IPS-18c (cell line): ENCODE data around the gene TTC24.
"Not testable (repeated sequence)": the region's sequence is repeated elsewhere in the genome, so short reads cannot be mapped to it uniquely, and the experiment has no call there.

Experiments used
- H3K4me3 ChIP-seq: 2 replicates; pipeline ENCODE4 v1.7.0; 2013; ENCODE audit warnings: low read depth, mild to moderate bottlenecking, low read length, moderate library complexity; ENCODE audit not compliant: insufficient read depth
- H3K9me3 ChIP-seq: one replicate; pipeline ENCODE4 v1.6.1; 2013; ENCODE audit warnings: mild to moderate bottlenecking, low read length, moderate library complexity; ENCODE audit not compliant: control insufficient read depth, insufficient read depth

Gene TTC24

GRCh38 chr1:156592910-156593660, 13.6 kb downstream of the TTC24 start:
- Histone ChIP-seq H3K4me3 (no peak overlapping the region), H3K9me3 (no peaks in the 10 kb centered on the region)

- H3K4me3 ChIP-seq: no peak overlapping the region
Measured at GRCh38 chr1:156593661-156593989, 14.1 kb downstream of the TTC24 start.

GRCh38 chr1:156594190-156594589, 14.7 kb downstream of the TTC24 start:
- H3K4me3 ChIP-seq: no peak overlapping the region
- no peaks in the 10 kb centered on the region for H3K9me3 ChIP-seq

More at GRCh38 chr1:156593661-156593989, 14.1 kb downstream of the TTC24 start:
- no peaks in the 10 kb centered on the region for H3K9me3 ChIP-seq

GRCh38 chr1:156595016-156595415, 15.5 kb downstream of the TTC24 start:
- no peaks in the 10 kb centered on the region for H3K9me3 ChIP-seq

GRCh38 chr1:156596426-156596825, 16.9 kb downstream of the TTC24 start:
- Histone ChIP-seq H3K9me3 (no peaks in the 10 kb centered on the region), H3K4me3 (no peak overlapping the region)

More at GRCh38 chr1:156595016-156595415, 15.5 kb downstream of the TTC24 start:
- no peak overlapping the region for H3K4me3 ChIP-seq

GRCh38 chr1:156598125-156598524, 18.6 kb downstream of the TTC24 start:
- no peak overlapping the region for H3K4me3 ChIP-seq
- H3K9me3 ChIP-seq: no peaks in the 10 kb centered on the region

GRCh38 chr1:156598731-156599432, 19.4 kb downstream of the TTC24 start:
- Histone ChIP-seq H3K4me3 (no peak overlapping the region), H3K9me3 (no peaks in the 10 kb centered on the region)

- no peaks in the 10 kb centered on the region for H3K9me3 ChIP-seq
- H3K4me3 ChIP-seq: no peak overlapping the region
Measured at GRCh38 chr1:156599811-156600210, 20.3 kb downstream of the TTC24 start.

GRCh38 chr1:156600733-156601121, 21.2 kb downstream of the TTC24 start:
- H3K9me3 ChIP-seq: no peaks in the 10 kb centered on the region
- H3K4me3 ChIP-seq: peak overlapping the region; percentile 97

GRCh38 chr1:156601122-156601830, 21.8 kb downstream of the TTC24 start, which contains the start of gene GPATCH4:
Gene GPATCH4 (minus strand): TSS chr1:156601479.
- H3K4me3 ChIP-seq: peak within 1 kb of the TSS; percentile 97
- no peaks in the 10 kb centered on the region for H3K9me3 ChIP-seq

GRCh38 chr1:156601892-156602291, 22.4 kb downstream of the TTC24 start:
- Histone ChIP-seq H3K4me3 (peak overlapping the region; percentile 97), H3K9me3 (no peaks in the 10 kb centered on the region)

GRCh38 chr1:156602557-156602993, 23.1 kb downstream of the TTC24 start:
- no peaks in the 10 kb centered on the region for H3K9me3 ChIP-seq
- no peak overlapping the region for H3K4me3 ChIP-seq

GRCh38 chr1:156607344-156607743, 27.8 kb downstream of the TTC24 start:
- H3K9me3 ChIP-seq, H3K4me3 ChIP-seq: not testable (repeated sequence)

GRCh38 chr1:156608036-156608674, 28.6 kb downstream of the TTC24 start:
- no peak overlapping the region; the same call in 1 of the 2 replicates for H3K4me3 ChIP-seq
- no peaks in the 10 kb centered on the region for H3K9me3 ChIP-seq

- no peak overlapping the region for H3K4me3 ChIP-seq
Measured at GRCh38 chr1:156608981-156609380, 29.5 kb downstream of the TTC24 start.

GRCh38 chr1:156610072-156610471, 30.5 kb downstream of the TTC24 start:
- H3K9me3 ChIP-seq, H3K4me3 ChIP-seq: not testable (repeated sequence)

More at GRCh38 chr1:156608981-156609380, 29.5 kb downstream of the TTC24 start:
- no peaks in the 10 kb centered on the region for H3K9me3 ChIP-seq

- no peaks in the 10 kb centered on the region for H3K9me3 ChIP-seq
- no peak overlapping the region for H3K4me3 ChIP-seq
Measured at GRCh38 chr1:156612666-156613065, 33.1 kb downstream of the TTC24 start.
